Activated gamma-delta T cell treated with Interleukin-2 at 50 U/mL for 16 hours (primary cell): Measurements from ENCODE around the gene AP4M1.

ENCODE experiments used
- DNase-seq: peaks from one replicate; pipeline ENCODE4 v3.0.0-alpha.2; 2020

The AP4M1 gene

GRCh38 chr7:100088095-100088620 is 13.3 kb upstream of the AP4M1 start:
- DNase-seq, result no peak

- peak; percentile 86 for DNase-seq
These were observed 12.6 kb upstream of the AP4M1 start, which contains the start of gene COPS6 for GRCh38 chr7:100088621-100089457. Gene COPS6 (plus strand): TSS chr7:100088969. CDS start chr7:100088991, 22 bp downstream.

GRCh38 chr7:100089458-100090196 is 11.8 kb upstream of the AP4M1 start:
- no peak for DNase-seq

- no peak for DNase-seq
These were observed 10.7 kb upstream of the AP4M1 start for GRCh38 chr7:100090527-100091410.

GRCh38 chr7:100091411-100092181 is 9.8 kb upstream of the AP4M1 start:
- DNase-seq, result no peak

GRCh38 chr7:100093054-100093453 is 8.4 kb upstream of the AP4M1 start:
- DNase-seq, result no peak

- no peak for DNase-seq
These were observed 7.9 kb upstream of the AP4M1 start for GRCh38 chr7:100093498-100093897.

- DNase-seq, result no peak
These were observed 7.4 kb upstream of the AP4M1 start for GRCh38 chr7:100093925-100094486.

GRCh38 chr7:100095289-100095688 is 6.2 kb upstream of the AP4M1 start:
- no peak for DNase-seq

- DNase-seq, result no peak
These were observed 5.7 kb upstream of the AP4M1 start for GRCh38 chr7:100095704-100096103.

- DNase-seq, result no peak
These were observed 2.5 kb upstream of the AP4M1 start for GRCh38 chr7:100098913-100099312.

GRCh38 chr7:100099452-100099851 is 2.0 kb upstream of the AP4M1 start:
- no peak for DNase-seq

GRCh38 chr7:100100420-100101015 is 925 bp upstream of the AP4M1 start:
- peak; percentile 83 for DNase-seq

- no peak for DNase-seq
These were observed 1.8 kb downstream of the AP4M1 start for GRCh38 chr7:100102950-100103840.

GRCh38 chr7:100105534-100105933 is 4.1 kb downstream of the AP4M1 start:
- DNase-seq, result no peak

GRCh38 chr7:100106633-100107032 is 5.2 kb downstream of the AP4M1 start:
- DNase-seq, result no peak

GRCh38 chr7:100107125-100107737 is 5.8 kb downstream of the AP4M1 start:
- DNase-seq, result no peak

GRCh38 chr7:100107890-100108289 is 6.4 kb downstream of the AP4M1 start:
- no peak for DNase-seq

- no peak for DNase-seq
These were observed 8.2 kb downstream of the AP4M1 start for GRCh38 chr7:100109521-100110163.
